GM18867 (cell line): ENCODE data around the gene ZNF684.
"Not testable (repeated sequence)": the region's sequence is repeated elsewhere in the genome, so short reads cannot be mapped to it uniquely, and the experiment has no call there.

Experiments
- ATAC-seq: cut with Tn5 transposase; IDR thresholded peaks from one replicate; pipeline ENCODE4 v1.9.1; 2021; ENCODE audit warnings: mild to moderate bottlenecking, moderate library complexity; ENCODE audit not compliant: unreplicated experiment

The ZNF684 gene

GRCh38 chr1:40531381-40532061 is at the start of gene ZNF684:
TSS of gene ZNF684 (plus strand) at chr1:40531637. CDS start at chr1:40533167, 1,530 bp downstream.
- peak; percentile 95 for ATAC-seq

DNA sequence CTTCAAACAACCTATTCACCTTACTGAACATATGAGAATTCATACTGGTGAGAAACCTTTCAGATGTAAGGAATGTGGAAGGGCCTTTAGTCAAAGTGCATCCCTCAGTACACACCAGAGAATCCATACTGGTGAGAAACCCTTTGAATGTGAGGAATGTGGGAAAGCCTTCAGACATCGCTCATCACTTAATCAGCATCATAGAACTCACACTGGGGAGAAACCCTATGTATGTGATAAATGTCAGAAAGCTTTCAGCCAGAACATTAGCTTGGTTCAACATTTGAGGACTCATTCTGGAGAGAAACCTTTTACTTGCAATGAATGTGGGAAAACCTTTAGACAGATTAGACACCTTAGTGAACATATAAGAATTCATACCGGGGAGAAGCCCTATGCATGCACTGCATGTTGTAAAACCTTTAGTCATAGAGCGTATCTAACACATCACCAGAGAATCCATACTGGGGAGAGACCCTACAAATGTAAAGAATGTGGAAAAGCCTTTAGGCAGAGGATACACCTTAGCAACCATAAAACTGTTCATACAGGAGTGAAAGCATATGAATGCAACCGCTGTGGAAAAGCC is 36.0 kb upstream of the ZNF684 start:
- ATAC-seq: no peak

DNA sequence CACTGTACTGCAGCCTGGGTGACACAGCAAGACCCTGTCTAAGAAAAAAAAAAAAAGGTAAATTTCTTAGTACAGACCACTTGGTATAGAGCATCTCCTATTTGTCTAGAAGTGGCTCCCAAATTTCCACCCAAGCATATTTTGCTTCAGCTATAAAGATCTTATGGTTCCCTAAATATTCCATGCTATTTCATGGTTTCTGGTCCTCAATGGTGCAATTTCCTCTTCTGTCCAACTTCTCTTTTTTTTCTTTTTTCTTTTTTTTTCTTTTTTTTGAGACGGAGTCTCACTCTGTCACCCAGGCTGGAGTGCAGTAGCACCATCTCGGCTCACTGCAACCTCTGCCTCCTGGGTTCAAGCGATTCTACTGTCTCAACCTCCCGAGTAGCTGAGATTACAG is 28.8 kb upstream of the ZNF684 start:
- not testable (repeated sequence) for ATAC-seq

DNA sequence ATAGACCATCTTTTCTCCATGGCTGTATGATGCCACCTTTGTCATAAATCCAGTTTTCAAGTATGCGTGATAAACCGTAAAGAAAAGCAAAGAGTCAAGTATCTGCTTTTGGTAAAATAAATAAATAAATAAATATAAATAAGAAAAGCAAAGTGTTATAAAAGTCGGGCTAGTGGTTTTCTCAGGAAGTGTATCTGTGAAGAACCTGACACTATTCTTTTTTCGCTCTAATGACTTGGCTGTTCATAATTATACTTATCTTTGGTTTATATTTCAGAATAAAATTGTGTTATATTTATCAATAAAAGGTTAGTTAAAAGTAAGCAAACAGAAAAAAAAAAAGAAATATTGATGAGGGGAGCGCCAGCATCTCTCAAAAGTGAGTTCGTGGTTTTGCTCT is 23.5 kb upstream of the ZNF684 start:
- ATAC-seq: no peak

DNA sequence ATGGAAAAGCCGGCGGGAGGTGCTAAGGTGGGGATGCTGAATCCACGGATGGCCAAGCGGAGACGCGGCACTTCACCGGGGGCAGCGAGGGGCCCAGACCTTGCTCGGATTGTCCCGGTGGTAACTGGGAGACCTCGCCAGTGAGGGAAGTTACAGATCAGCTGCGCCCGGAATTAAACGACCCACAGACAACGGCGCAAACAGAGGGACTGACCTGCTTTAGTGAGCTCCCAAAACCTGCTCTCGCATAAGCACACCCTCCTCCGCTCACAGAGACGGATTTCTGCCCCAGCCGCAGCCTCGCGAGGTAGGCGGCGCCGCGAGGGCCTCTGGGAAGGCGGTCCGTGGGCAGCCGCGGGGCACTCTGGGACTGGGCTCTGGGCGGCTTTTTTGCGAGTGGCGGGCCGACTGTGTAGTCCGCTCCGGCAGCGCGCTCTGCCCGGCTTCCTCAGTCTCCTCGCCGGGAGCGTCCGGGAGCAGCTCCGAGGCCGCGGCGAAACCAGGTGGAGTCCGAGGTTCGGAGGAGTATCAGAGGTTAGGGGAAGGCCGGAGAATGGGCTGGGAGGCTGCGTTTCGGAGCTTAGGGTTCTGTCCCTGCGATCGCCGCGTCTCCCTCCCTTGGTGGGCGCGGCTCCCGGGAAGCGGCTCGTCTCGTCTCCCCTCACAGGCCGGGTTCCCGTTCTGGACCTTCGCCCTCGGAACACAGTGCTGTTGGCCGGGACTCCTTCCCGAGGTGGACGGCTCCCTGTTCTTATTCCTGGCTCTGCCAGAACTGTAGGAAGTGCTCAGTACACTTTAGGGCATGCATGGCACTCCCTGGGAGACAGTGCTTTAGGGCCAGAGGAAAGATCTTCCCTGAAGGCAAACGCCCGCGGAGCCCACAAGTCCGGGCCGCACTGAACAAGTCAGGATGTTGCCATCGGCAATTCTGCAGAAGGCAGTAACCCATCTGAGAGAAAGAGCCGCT is 22.8 kb upstream of the ZNF684 start, which contains the start of gene EXO5:
Gene EXO5 (plus strand): TSS at position 393 of the 967 bp plus-strand sequence. CDS start 5,778 bp downstream, outside the sequence.
- ATAC-seq: peak; percentile 80

GRCh38 chr1:40519517-40519916 is 11.9 kb upstream of the ZNF684 start:
- no peak for ATAC-seq

DNA sequence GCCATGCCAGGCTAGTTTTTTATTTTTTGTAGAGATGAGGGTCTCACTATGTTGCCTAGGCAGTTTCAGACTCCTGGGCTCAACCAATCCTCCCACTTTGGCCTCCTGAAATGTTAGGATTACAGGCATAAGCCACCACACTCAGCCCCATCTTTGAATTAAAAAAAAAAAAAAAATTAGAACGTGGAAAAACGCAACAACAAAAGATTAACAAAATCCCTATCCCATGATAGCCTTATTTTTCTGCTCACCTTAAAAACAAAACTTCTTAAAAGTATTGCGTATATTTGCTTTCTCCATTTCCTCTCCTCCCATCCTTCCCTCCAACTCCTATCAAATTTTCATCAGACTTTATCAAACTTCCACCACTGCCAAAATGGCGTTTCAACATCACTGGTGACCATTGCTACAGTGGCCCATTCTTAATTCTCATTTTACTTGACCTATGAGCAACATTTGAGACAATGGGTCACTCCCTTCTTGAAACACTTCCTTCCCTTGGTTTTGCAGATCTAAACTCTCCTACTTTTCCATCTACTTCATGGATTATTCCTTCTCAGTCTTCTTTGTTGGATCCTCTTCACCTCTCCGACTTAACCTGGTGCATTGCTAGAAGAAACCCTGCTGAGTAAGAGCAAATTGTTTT is 579 bp upstream of the ZNF684 start:
- ATAC-seq: no peak

DNA sequence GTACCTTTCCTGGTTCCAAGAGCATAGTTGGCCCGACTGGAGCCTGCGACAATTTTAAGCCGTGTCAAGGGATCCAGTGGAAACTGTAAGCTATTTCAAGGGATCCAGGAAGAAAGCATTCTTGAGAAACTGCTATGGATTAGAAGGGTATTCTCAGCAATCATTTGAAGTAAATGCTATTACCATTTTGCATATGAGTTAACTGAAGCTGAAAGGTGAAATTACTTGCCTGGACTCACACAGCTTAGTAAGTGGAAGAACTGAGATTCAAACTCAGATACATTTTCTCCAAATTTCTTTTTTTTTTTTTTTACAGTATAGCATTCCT is 589 bp downstream of the ZNF684 start:
- ATAC-seq: no peak

DNA sequence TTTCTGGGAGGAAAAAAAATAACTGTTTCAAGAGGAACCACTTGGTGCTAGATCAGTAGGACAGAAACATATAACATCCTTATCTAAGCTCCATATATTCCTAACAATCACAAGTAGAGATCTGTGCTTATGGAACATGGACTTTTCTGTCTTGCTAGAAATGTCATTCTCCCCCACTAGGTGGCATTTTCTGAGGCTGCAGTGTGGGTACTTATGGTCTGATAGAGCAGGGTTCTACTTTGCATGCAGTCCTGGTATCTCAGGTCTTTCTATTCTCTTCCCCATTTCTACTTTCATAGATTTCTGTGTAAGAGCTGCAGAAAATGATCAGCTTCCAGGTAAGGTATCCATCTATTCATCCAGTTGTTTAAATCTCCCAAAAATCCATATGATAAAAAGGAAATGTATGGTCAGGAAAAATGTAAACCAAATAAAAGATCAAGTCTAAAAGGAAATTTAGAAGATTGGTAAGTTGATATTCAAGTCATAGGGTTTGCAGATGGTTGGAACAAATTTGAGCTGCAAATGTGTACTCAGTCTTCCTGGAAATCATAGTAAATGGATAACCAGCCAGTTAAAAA is 1.5 kb downstream of the ZNF684 start:
- ATAC-seq: no peak

- ATAC-seq: no peak
These were observed 3.2 kb downstream of the ZNF684 start for GRCh38 chr1:40534589-40534988.

DNA sequence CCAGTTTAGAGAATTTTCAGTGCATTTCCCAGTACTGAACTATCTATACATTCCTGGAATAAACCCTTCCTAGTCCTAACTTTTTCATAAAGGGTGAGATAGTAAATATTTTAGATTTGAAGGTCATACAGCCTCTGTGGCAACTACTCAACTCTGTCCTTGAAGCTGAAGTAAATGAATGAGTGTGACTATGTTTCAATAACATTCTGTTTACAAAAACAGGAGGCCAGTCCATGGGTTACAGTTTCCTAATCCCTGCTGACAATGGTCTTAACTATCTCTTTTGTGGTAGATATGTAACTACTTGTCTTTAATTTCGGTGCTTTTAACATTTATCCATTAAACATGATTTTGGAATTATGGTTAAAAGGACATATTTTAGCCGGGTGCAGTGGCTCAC is 4.3 kb downstream of the ZNF684 start:
- ATAC-seq: no peak

GRCh38 chr1:40539338-40539737 is 7.9 kb downstream of the ZNF684 start:
- ATAC-seq: no peak

DNA sequence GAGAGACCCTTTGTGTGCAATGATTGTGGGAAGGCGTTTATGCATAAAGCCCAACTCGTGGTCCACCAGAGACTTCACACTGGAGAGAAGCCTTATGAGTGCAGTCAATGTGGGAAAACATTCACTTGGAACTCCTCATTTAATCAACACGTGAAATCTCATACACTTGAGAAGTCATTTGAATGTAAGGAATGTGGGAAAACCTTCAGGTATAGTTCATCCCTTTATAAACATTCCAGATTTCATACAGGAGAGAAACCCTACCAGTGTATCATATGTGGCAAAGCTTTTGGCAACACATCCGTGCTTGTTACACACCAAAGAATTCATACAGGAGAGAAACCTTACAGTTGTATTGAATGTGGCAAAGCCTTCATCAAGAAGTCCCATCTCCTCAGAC is 15.5 kb downstream of the ZNF684 start:
- ATAC-seq: no peak

DNA sequence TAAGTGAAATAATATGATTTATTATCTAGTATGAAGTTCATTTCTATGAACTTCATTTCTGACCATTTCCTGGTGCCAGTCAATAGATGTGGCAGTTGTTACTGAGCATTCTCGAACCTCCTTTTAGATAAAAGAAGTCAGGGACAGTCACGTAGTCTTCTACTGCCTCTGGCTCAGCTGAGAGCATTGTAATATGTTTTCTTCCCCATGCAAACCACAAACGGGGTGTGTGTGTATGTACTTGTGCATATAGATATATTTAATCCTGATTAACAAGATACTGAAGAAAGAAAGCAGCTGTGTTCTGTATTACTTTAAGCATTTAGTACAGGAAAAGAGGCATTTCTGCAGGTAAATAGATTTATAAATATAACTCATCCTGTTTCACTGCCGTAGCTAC is 21.6 kb downstream of the ZNF684 start:
- no peak for ATAC-seq

DNA sequence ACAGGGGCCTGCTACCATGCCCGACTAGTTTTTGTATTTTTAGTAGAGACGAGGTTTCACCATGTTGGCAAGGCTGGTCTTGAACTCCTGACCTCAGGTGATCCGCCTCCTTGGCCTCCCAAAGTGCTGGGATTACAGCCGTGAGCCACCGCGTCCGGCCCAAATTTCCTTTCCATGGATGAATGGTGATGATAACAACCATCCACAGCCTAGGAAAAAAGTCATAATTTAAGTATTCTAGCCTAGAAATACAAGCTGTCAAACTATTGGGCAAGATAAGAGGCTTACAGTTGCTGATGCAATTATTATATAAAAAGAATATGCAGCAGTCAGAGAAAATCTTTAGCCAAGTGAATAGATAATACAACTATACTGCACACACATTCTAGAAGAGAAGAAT is 23.4 kb downstream of the ZNF684 start:
- ATAC-seq: not testable (repeated sequence)

DNA sequence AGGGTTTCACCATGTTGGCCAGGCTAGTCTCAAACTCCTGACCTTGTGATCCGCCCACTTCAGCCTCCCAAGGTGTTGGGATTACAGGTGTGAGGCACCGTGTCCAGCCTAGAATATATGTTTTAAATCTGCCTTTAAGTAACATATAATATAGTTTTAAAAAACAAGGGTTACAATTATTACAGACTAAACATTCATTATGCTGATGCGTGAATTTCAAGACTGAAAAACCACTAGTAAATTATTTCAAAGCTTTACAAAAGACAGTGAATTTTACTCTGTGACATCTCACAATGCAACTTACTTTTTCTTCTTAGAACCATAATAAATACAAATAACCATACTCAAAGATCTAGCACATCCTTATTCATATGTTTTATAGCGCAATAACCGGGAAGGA is 24.7 kb downstream of the ZNF684 start:
- ATAC-seq: no peak

- not testable (repeated sequence) for ATAC-seq
These were observed 26.8 kb downstream of the ZNF684 start for GRCh38 chr1:40558241-40558640.

GRCh38 chr1:40562185-40562584 is 30.7 kb downstream of the ZNF684 start:
- ATAC-seq: no peak

- ATAC-seq: no peak
These were observed 31.8 kb downstream of the ZNF684 start for GRCh38 chr1:40563266-40563665.

DNA sequence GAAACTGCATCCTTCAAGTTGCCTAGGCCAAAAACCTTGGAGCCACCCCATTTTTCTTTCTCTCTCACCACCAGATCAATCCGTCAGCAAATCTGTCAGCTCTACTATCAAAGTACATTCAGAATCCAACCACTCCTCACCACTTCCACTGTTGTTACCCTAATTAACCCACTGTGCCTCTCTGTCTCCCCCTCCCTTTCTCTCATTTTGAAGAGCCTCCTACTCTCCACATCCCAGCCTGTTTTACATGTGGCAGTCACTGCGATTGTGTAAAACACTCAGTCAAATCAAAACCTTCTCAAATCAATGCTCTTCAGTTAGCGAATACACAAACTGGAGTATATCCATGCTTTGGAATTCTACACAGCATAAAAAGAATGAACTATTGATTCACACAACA is 33.1 kb downstream of the ZNF684 start:
- no peak for ATAC-seq

DNA sequence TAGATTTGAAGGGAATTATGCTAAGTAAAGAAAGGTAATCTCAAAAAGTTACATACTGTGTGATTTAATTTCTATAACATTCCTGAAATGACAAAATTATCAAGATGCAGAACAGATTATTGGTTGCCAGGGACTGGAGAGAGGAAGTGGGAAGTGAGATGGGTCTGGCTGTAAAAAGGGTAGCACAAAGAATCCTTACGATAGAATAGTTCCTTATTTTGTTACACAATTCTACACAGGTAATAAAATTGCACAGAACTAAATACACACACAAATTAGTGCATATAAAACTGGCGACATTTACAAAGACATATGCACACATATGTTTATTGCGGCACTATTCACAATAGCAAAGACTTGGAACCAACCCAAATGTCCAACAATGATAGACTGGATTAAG is 33.5 kb downstream of the ZNF684 start:
- ATAC-seq: no peak
